K562 (cell line): ENCODE data around the gene ARHGEF3. TPM values are rescaled to one million over a fixed set of nuclear protein-coding genes. Genes with fewer than 3 reads are reported as not detected.

Experiments
- C11orf30 ChIP-seq: fragments of 450-650 bp; IDR thresholded peaks from 2 replicates; pipeline ENCODE4 v1.6.1; 2016; ENCODE audit warnings: low read depth, mild to moderate bottlenecking
- CREB3L1 ChIP-seq: fragments of 450-650 bp; IDR thresholded peaks from 2 replicates; pipeline ENCODE4 v1.6.1; 2014; ENCODE audit warnings: low read depth, mild to moderate bottlenecking, moderate library complexity, borderline replicate concordance
- ETV6 ChIP-seq, 3 experiments: fragments of 150-350 bp in 1 of 3; sonication (generic) in 1 of 3; formaldehyde crosslinking in 1 of 3; IDR thresholded peaks; 2 replicates each; pipeline versions ENCODE4 v1.6.1 to v1.8.0; 2014 to 2022; ENCODE audit warnings: borderline replicate concordance in 2 of 3, low read depth in 2 of 3, antibody characterized with exemption in 1 of 3, low read length in 1 of 3, mild to moderate bottlenecking in 1 of 3, missing genetic modification reagents in 1 of 3
- HEY1 ChIP-seq: fragments of 250-450 bp; sonication (Bioruptor Pico); IDR thresholded peaks from 2 replicates; pipeline ENCODE4 v1.5.0; 2020; ENCODE audit warnings: mild to moderate bottlenecking, moderate library complexity, borderline replicate concordance
- NEUROD1 ChIP-seq: fragments of 150-350 bp; IDR thresholded peaks from 2 replicates; pipeline ENCODE4 v1.6.1; 2014; ENCODE audit warnings: borderline replicate concordance, low read length, low read depth; ENCODE audit not compliant: partially characterized antibody
- POU5F1 ChIP-seq: fragments of 150-350 bp; IDR thresholded peaks from 2 replicates; pipeline ENCODE4 v1.6.1; 2014; ENCODE audit warnings: borderline replicate concordance, low read length, low read depth, mild to moderate bottlenecking; ENCODE audit not compliant: partially characterized antibody
- PURB ChIP-seq: sonication (generic); formaldehyde crosslinking; IDR thresholded peaks from 2 replicates; pipeline ENCODE4 v1.9.0; 2021; ENCODE audit warnings: low read depth, mild to moderate bottlenecking, missing genetic modification reagents
- TGIF2 ChIP-seq: sonication (generic); formaldehyde crosslinking; IDR thresholded peaks from 2 replicates; pipeline ENCODE4 v1.8.1; 2022; ENCODE audit warnings: mild to moderate bottlenecking, missing genetic modification reagents, moderate library complexity
- ZBTB9 ChIP-seq: fragments of 450-650 bp; formaldehyde crosslinking; IDR thresholded peaks from 2 replicates; pipeline ENCODE4 v1.4.0; 2020; ENCODE audit warnings: mild to moderate bottlenecking, moderate library complexity
- ZNF224 ChIP-seq: sonication (generic); formaldehyde crosslinking; IDR thresholded peaks from 2 replicates; pipeline ENCODE4 v1.8.0; 2022; ENCODE audit warnings: mild to moderate bottlenecking, missing genetic modification reagents
- ZNF277 ChIP-seq: fragments of 250-450 bp; sonication (Bioruptor Pico); IDR thresholded peaks from 2 replicates; pipeline ENCODE4 v1.8.0; 2022; ENCODE audit warnings: inconsistent platforms, mild to moderate bottlenecking, moderate library complexity, borderline replicate concordance
- ZNF280B ChIP-seq: fragments of 250-450 bp; sonication (Bioruptor Pico); IDR thresholded peaks from 2 replicates; pipeline ENCODE4 v1.5.1; 2021; ENCODE audit warnings: mild to moderate bottlenecking
- ZNF408 ChIP-seq: fragments of 250-450 bp; sonication (Bioruptor Pico); IDR thresholded peaks from 2 replicates; pipeline ENCODE4 v1.4.0; 2020; ENCODE audit warnings: low read depth, mild to moderate bottlenecking, moderate library complexity
- ZNF507 ChIP-seq: conservative IDR thresholded peaks from 2 replicates; pipeline ENCODE4 v1.6.1; 2017; ENCODE audit warnings: missing genetic modification characterization, missing compliant biosample characterization
- ZNF586 ChIP-seq: fragments of 450-650 bp; formaldehyde crosslinking; conservative IDR thresholded peaks from 2 replicates; pipeline ENCODE4 v1.4.0; 2020; ENCODE audit warnings: mild to moderate bottlenecking, moderate library complexity
- polyA plus RNA-seq, 8 experiments: library from polyadenylated mRNA; depleted of rRNA in 4 of 8; stranded (reverse) in 5 of 8; unstranded in 3 of 8; fragments of >200 nt; fragmentation: Nextera tagmentation in 2 of 8; fragmentation: Illumina TruSeq in 1 of 8; extraction: Ambion mirVana in 2 of 8; extraction: Trizol in 1 of 8; gene quantifications; 2 replicates each; pipeline versions ENCODE4 v1.2.1 to v1.2.3, GENCODE V29; 2011 to 2014; ENCODE audit warnings: inconsistent platforms in 1 of 8, missing spikeins in 1 of 8
- total RNA-seq, 7 experiments: library from RNA; depleted of rRNA in 6 of 7; stranded (reverse); fragments of >200 nt in 6 of 7; fragmentation: Illumina TruSeq in 2 of 7; extraction: Trizol in 2 of 7; gene quantifications; 2 replicates each; pipeline versions ENCODE4 v1.2.1 to v1.2.3, GENCODE V29; 2011 to 2021; ENCODE audit warnings: low replicate concordance in 1 of 7
- TF ChIP-seq, protein P1 (sequence below): fragments of 450-650 bp; IDR thresholded peaks from 2 replicates; pipeline ENCODE4 v1.6.1; 2017; ENCODE audit warnings: antibody characterized with exemption, mild to moderate bottlenecking

Gene ARHGEF3
- total and polyA plus RNA-seq, 9 of the 15 experiments (the other 6 are each of a cell fraction or from before 2014, with no cell fraction given) = 0.77 to 2.7 (median 1.4) TPM

- TF ChIP-seq CREB3L1 = peak; percentile 95
- peak; percentile 73; the same call in 1 of the 2 replicates for TF ChIP-seq TGIF2 (CRISPR knock-in tag)
- TF ChIP-seq HEY1 (CRISPR knock-in tag) = no peak
- TF ChIP-seq ZNF280B = no peak
- TF ChIP-seq, protein P1, sequence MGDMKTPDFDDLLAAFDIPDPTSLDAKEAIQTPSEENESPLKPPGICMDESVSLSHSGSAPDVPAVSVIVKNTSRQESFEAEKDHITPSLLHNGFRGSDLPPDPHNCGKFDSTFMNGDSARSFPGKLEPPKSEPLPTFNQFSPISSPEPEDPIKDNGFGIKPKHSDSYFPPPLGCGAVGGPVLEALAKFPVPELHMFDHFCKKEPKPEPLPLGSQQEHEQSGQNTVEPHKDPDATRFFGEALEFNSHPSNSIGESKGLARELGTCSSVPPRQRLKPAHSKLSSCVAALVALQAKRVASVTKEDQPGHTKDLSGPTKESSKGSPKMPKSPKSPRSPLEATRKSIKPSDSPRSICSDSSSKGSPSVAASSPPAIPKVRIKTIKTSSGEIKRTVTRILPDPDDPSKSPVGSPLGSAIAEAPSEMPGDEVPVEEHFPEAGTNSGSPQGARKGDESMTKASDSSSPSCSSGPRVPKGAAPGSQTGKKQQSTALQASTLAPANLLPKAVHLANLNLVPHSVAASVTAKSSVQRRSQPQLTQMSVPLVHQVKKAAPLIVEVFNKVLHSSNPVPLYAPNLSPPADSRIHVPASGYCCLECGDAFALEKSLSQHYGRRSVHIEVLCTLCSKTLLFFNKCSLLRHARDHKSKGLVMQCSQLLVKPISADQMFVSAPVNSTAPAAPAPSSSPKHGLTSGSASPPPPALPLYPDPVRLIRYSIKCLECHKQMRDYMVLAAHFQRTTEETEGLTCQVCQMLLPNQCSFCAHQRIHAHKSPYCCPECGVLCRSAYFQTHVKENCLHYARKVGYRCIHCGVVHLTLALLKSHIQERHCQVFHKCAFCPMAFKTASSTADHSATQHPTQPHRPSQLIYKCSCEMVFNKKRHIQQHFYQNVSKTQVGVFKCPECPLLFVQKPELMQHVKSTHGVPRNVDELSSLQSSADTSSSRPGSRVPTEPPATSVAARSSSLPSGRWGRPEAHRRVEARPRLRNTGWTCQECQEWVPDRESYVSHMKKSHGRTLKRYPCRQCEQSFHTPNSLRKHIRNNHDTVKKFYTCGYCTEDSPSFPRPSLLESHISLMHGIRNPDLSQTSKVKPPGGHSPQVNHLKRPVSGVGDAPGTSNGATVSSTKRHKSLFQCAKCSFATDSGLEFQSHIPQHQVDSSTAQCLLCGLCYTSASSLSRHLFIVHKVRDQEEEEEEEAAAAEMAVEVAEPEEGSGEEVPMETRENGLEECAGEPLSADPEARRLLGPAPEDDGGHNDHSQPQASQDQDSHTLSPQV = peak; percentile 87
- TF ChIP-seq ZNF507 (tag) = no peak
- TF ChIP-seq ZBTB9 (CRISPR knock-in tag) = no peak; the same call in 1 of the 2 replicates
- TF ChIP-seq ZNF408 = no peak
- no peak for TF ChIP-seq ZNF586 (CRISPR knock-in tag)
- TF ChIP-seq PURB (CRISPR knock-in tag) = no peak
- no peak for TF ChIP-seq C11orf30
- no peak for TF ChIP-seq POU5F1
- TF ChIP-seq NEUROD1 = no peak
- no peak for TF ChIP-seq ETV6 (IDR thresholded peaks at IDR 0.05; ENCODE audit: borderline replicate concordance in 1 of 2, low read depth in 2 of 2, low read length in 1 of 2)
- TF ChIP-seq ETV6 (CRISPR knock-in tag; IDR thresholded peaks at IDR 0.05; ENCODE audit: borderline replicate concordance) = no peak
- TF ChIP-seq ZNF277 = no peak
- 0 out of 2 replicates have a peak, but pooled peaks have one; percentile 79 for TF ChIP-seq ZNF224
Observed at GRCh38 chr3:56683122-56683817, 118.5 kb downstream of the ARHGEF3 start, which contains the start of gene TASOR (continued).
